HG02588 (cell line): ENCODE data around the gene CEACAM8.
"Not testable (repeated sequence)": the region's sequence is repeated elsewhere in the genome, so short reads cannot be mapped to it uniquely, and the experiment has no call there.

Experiments
- ATAC-seq: cut with Tn5 transposase; IDR thresholded peaks from one replicate; pipeline ENCODE4 v1.9.1; 2021; ENCODE audit warnings: mild to moderate bottlenecking, moderate library complexity; ENCODE audit not compliant: unreplicated experiment

Gene CEACAM8

DNA sequence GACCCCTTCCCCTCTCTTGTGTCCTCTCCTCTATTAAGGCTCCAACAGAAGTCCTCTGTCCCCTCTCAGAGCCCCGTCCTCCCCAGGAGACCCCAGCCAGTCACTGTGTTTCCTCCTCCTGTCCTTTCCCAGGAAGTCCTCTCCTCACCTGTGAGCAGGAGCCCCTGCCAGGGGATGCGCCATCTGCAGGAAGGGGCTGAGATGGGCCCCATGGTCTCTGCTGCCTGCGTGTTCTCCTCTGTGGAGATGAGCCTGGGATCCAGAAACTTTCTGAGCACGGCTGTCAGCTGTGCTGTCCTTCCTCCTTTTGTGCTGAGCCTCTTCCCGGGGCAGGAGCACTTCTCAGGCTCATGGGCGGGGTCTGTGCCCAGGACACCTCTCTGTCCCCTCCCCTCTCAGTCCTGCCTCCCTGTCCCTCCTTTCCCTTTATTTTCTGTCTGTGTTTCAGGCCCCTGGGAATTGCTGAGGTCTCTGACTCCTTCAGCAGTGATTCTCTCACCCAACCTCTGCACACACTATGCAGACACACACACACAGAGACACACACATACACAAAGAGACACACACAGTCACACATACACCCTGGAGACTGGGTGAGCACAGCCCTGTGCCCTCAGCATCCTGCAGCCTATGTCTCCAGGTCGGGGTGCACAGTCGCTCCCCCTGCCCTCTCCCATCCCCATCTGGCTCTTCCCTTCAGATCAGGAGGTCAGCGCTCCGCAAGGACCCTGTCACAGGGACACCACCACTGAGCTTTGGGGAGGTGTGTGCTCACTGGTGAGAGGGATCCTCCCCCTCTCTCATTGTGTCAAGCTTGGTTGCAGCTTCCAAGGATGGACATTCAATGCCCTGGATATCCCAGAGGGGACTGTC lies at the start of gene CEACAM8:
Gene CEACAM8 (minus strand): TSS at position 308 of the 873 bp plus-strand sequence. CDS start 96 bp downstream, at position 212.
- no peak for ATAC-seq

- ATAC-seq = not testable (repeated sequence)
Observed at GRCh38 chr19:42639324-42640092, 44.8 kb upstream of the CEACAM8 start.

DNA sequence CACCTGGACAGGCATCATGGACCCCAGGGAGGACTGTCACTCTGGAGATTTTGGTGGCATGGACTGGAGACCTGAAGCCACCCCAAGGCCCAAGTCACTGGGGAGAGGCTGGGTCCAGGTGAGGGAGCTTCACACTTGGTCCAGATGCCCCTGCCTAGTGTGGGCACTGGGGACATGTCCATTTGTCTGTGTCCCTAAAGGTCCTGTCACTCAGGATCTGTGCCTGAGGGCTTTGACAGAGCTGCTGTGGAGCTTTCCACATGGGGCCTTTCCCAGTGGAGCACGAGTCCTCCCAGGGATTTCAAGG lies 40.5 kb upstream of the CEACAM8 start:
- ATAC-seq = no peak

DNA sequence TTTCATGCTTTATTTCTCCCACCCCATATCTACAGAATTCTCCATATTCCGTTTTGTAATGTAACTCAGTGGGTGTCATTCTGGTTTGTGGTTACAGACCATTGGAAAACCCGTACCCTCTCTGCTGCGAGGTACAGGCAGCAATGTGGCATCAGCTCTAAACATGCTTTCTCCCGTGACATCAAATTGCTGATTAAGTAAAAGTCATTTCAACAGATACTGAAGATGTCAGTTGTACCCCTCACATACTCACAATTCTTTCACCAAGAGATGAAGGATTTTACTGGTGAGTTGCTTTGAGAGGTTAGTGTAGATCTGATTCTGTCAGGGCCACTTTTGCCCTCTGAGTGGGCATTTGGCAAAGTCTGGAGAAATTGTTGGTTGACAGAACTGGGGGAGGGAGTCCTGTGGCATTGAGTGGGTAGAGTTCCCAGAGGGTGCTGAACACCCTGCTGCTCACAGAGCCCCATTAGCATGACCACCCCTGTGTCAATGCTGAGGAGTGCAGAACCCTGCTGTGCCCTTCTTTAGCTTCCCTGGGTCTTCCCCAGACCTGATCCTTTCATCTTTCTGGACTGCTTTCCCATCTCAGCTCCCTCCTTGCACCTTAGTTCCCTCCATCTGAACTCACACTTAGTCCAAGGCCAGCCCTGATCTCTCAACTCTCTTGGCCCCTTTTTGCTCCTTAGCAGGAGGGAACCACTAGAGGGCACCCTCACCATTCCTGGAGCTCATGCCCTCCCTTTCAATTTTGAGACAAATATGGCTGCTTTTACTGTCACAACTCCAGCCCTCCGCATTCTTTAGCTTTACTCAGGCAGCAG lies 39.9 kb upstream of the CEACAM8 start:
- no peak for ATAC-seq

- ATAC-seq = no peak
Observed at GRCh38 chr19:42629191-42629590, 34.5 kb upstream of the CEACAM8 start.

- no peak for ATAC-seq
Observed at GRCh38 chr19:42628411-42629140, 33.9 kb upstream of the CEACAM8 start.

GRCh38 chr19:42627916-42628315 lies 33.2 kb upstream of the CEACAM8 start:
- ATAC-seq = no peak

- no peak for ATAC-seq
Observed at GRCh38 chr19:42626181-42626580, 31.5 kb upstream of the CEACAM8 start.

DNA sequence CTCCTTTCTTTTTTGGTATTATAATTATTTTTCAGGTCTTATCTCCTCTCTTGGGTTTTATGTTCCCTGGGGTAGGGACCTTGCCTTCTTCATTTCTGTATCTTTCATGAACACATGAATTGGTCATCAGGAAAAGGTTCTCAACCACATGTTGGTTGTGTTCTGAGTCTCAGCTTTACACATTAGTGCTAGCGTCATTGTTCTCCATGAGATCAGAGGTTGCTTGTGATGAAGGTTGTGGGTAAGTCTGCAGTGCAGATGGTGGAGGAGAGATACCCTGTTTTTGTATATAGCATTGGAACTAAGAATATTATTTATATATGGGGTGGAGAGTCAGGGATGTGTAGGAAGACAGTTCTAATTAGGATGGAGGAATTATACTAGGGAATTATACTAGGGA lies 24.5 kb upstream of the CEACAM8 start:
- no peak for ATAC-seq

- ATAC-seq = no peak
Observed at GRCh38 chr19:42613666-42614065, 18.9 kb upstream of the CEACAM8 start.

DNA sequence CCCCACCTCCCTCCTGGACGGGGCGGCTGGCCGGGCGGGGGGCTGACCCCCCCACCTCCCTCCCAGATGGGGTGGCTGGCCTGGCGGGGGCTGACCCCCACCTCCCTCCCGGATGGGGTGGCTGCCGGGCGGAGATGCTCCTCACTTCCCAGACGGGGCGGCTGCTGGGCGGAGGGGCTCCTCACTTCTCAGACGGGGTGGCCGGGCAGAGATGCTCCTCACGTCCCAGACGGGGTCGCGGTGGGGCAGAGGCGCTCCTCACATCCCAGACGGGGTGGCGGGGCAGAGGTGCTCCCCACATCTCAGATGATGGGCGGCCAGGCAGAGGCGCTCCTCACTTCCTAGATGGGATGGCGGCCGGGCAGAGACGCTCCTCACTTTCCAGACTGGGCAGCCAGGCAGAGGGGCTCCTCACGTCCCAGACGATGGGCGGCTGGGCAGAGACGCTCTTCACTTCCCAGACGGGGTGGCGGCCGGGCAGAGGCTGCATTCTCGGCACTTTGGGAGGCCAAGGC lies 15.7 kb upstream of the CEACAM8 start:
- ATAC-seq = not testable (repeated sequence)

GRCh38 chr19:42606660-42607351 lies 12.1 kb upstream of the CEACAM8 start:
- ATAC-seq = no peak

- ATAC-seq = no peak
Observed at GRCh38 chr19:42601811-42602443, 7.2 kb upstream of the CEACAM8 start.

GRCh38 chr19:42596391-42597072 lies 1.8 kb upstream of the CEACAM8 start:
- no peak for ATAC-seq

DNA sequence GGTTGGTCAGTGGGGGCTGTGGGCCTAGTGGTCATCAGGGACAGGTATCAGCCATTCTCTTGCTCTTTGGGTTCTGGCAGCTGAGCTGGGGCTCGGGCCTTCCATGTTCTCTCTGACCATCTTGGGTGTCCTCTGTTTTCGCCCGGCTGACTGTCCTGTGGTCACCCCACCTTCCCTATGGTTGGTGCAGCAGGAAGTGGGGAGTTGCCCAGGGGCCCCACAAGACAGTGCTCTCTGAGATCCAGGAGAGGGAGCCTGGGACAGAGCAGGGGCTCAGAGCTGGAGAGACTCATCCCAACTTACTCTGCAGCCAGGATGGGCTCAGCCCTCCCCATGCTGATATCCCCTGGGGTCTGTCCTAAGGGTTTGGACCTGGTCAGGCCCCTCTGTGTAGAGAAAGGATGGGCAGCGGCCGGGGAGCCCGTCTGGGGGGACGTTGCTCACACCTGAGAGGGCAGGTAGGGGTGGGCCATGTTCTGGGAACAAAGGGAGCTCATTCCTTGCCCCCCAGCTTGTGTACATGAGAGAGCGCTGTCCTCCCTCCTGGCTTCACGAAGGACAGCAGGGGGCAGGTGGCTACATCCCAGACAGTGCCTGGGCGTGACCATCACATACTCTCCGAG lies 937 bp upstream of the CEACAM8 start:
- no peak for ATAC-seq

DNA sequence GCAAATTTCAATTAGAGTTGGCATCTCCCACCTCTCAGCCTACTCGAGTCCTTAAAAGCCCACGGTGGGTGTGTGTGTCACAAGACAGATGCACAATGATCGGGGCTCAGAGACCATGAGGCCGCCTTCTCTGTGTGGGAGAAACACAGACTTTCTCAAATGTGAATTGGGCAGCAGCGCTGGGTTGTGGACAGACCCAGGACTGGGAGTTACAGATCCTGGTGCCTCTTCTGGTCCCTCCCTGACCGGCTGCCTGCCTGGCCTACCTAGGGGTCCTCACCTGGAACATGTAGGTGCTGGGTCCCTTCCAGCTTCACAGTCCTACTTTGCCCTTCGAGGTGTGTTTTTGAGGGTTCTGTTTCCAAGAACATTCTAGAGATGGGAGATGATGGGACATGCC lies 4.9 kb downstream of the CEACAM8 start:
- no peak for ATAC-seq

- ATAC-seq = no peak
Observed at GRCh38 chr19:42584466-42584865, 10.3 kb downstream of the CEACAM8 start.

- ATAC-seq = no peak
Observed at GRCh38 chr19:42577016-42577415, 17.7 kb downstream of the CEACAM8 start.
